Astrocyte of the spinal cord (primary cell): ENCODE data around the gene ANTXR1.

Source experiments
- DNase-seq: peaks from one replicate; pipeline ENCODE4 v3.0.0; 2011; ENCODE audit warnings: low read depth, low spot score
- H3K4me3 ChIP-seq: 2 replicates; pipeline ENCODE4 v1.5.1; 2011; ENCODE audit warnings: low read depth, mild to moderate bottlenecking, low read length, moderate library complexity
- CTCF ChIP-seq: IDR thresholded peaks from 2 replicates; pipeline ENCODE4 v1.5.1; 2012; ENCODE audit warnings: low read depth, mild to moderate bottlenecking, low read length, inconsistent platforms
- in situ Hi-C: cut with HindIII; loops from 2 replicates; pipeline ENCODE4 v1.10.0; 2017; ENCODE audit warnings: low sequenced_read_pairs

ANTXR1 gene

GRCh38 chr2:69185807-69186206, 172.8 kb downstream of the ANTXR1 start:
- no peak overlapping the region for H3K4me3 ChIP-seq
- peak; percentile 77 for DNase-seq
- in situ Hi-C loops: no loop called here
- TF ChIP-seq CTCF: no peak

- TF ChIP-seq CTCF: no peak
- no peak overlapping the region for H3K4me3 ChIP-seq
- in situ Hi-C loops: no loop called here
- DNase-seq: no peak
Measured at GRCh38 chr2:69186614-69187013, 173.6 kb downstream of the ANTXR1 start.

- TF ChIP-seq CTCF: no peak
- no peak for DNase-seq
- no peak overlapping the region for H3K4me3 ChIP-seq
- in situ Hi-C loops: no loop called here
Measured at GRCh38 chr2:69188182-69188900, 175.4 kb downstream of the ANTXR1 start.

- H3K4me3 ChIP-seq: no peak overlapping the region
- TF ChIP-seq CTCF: no peak
- in situ Hi-C loops: no loop called here
- DNase-seq: no peak
Measured at GRCh38 chr2:69190743-69191404, 177.9 kb downstream of the ANTXR1 start.

GRCh38 chr2:69191634-69192033, 178.7 kb downstream of the ANTXR1 start:
- H3K4me3 ChIP-seq: no peak overlapping the region
- TF ChIP-seq CTCF: no peak
- in situ Hi-C loops: no loop called here
- DNase-seq: no peak

GRCh38 chr2:69192176-69192945, 179.4 kb downstream of the ANTXR1 start:
- in situ Hi-C loops: no loop called here
- TF ChIP-seq CTCF: no peak
- H3K4me3 ChIP-seq: no peak overlapping the region
- DNase-seq: no peak
